DND-41 (cell line): ENCODE data around the gene MICOS13.
"Not testable (repeated sequence)": the region's sequence is repeated elsewhere in the genome, so short reads cannot be mapped to it uniquely, and the experiment has no call there.

Experiments
- ATAC-seq: fragments of 200-7000 bp; cut with Tn5 transposase; 3 replicates; pipeline ENCODE4 v1.9.1; 2021; ENCODE audit warnings: low read depth; ENCODE audit not compliant: insufficient read depth
- DNase-seq: peaks from one replicate; pipeline ENCODE4 v3.0.0-alpha.2; 2020
- H2AFZ ChIP-seq: 2 replicates; pipeline ENCODE4 v1.6.0; 2012; ENCODE audit warnings: low read depth, low read length
- H3K27ac ChIP-seq: 2 replicates; pipeline ENCODE4 v1.5.1; 2012; ENCODE audit warnings: low read length, inconsistent platforms
- H3K27me3 ChIP-seq: fragments of 200-600 bp; sonication (generic); 2 replicates; pipeline ENCODE4 v1.6.0; 2012; ENCODE audit warnings: low read length, mild to moderate bottlenecking, inconsistent platforms; ENCODE audit not compliant: insufficient read depth, poor library complexity
- H3K36me3 ChIP-seq: 2 replicates; pipeline ENCODE4 v1.5.1; 2012; ENCODE audit warnings: low read length, inconsistent platforms; ENCODE audit not compliant: insufficient read depth
- H3K4me1 ChIP-seq: 2 replicates; pipeline ENCODE4 v1.5.1; 2012; ENCODE audit warnings: mild to moderate bottlenecking, low read length; ENCODE audit not compliant: insufficient read depth
- H3K4me2 ChIP-seq: 2 replicates; pipeline ENCODE4 v1.6.0; 2012; ENCODE audit warnings: mild to moderate bottlenecking, moderate library complexity, low read length, inconsistent platforms; ENCODE audit not compliant: insufficient read depth
- H3K4me3 ChIP-seq, 2 experiments: fragments of 200-600 bp in 1 of 2; shearing (Covaris generic) in 1 of 2; 2 replicates each; pipeline ENCODE4 v1.5.1; 2012 to 2016; ENCODE audit warnings: inconsistent platforms in 2 of 2, low read length in 2 of 2, mild to moderate bottlenecking in 2 of 2, low read depth in 1 of 2, moderate library complexity in 1 of 2
- H3K79me2 ChIP-seq: 2 replicates; pipeline ENCODE4 v1.6.0; 2012; ENCODE audit warnings: low read length, inconsistent platforms; ENCODE audit not compliant: insufficient read depth
- H3K9ac ChIP-seq: 2 replicates; pipeline ENCODE4 v1.6.0; 2012; ENCODE audit warnings: low read depth, mild to moderate bottlenecking, inconsistent platforms, low read length, moderate library complexity
- H3K9me3 ChIP-seq: 2 replicates; pipeline ENCODE4 v1.5.1; 2012; ENCODE audit warnings: low read length, moderate library complexity, mild to moderate bottlenecking, inconsistent platforms; ENCODE audit not compliant: insufficient read depth, severe bottlenecking
- H4K20me1 ChIP-seq: 2 replicates; pipeline ENCODE4 v1.6.0; 2012; ENCODE audit warnings: low read length; ENCODE audit not compliant: insufficient read depth
- CTCF ChIP-seq: IDR thresholded peaks from 2 replicates; pipeline ENCODE4 v1.5.1; 2012; ENCODE audit warnings: borderline replicate concordance, low read length, moderate library complexity, mild to moderate bottlenecking; ENCODE audit not compliant: poor library complexity, severe bottlenecking; ENCODE audit errors: extremely low read depth
- EZH2 ChIP-seq: IDR thresholded peaks from 3 replicates; pipeline ENCODE4 v1.6.1; 2012; ENCODE audit warnings: borderline replicate concordance, low read depth, mild to moderate bottlenecking, moderate library complexity, low read length, inconsistent platforms; ENCODE audit not compliant: severe bottlenecking

The MICOS13 gene

DNA sequence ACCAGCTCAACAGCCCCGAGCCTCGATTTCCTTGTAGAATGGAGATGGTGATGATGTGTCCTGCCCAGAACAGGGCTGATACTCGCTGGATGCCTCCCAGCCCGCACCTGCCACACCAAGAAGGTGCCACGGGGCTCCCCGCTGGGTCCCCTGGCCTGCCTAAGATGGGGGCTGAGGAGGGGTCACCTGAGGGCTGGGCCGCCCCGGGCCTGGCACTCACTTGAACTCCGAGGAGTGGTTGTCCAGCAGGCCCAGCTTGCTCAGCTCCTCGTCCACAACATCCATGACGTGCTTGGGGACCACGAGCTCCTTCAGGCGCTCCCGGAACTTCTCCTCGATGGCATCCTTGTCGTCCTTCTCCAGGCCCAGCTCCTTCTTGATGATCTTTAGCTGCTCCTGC lies 25.2 kb upstream of the MICOS13 start:
- Histone ChIP-seq H3K9ac (no peak overlapping the region), H3K27ac (no peak overlapping the region), H3K27me3 (no peaks in the 10 kb centered on the region), H4K20me1 (peaks cover 24% of the 10 kb centered on the region), H2AFZ (no peak overlapping the region), H3K79me2 (peaks cover 31% of the 10 kb centered on the region), H3K4me1 (no peaks in the 10 kb centered on the region), H3K36me3 (peaks cover 76% of the 10 kb centered on the region), H3K4me2 (no peak overlapping the region), H3K9me3 (no peaks in the 10 kb centered on the region), H3K4me3 (no peak overlapping the region)
- ATAC-seq (no peak), DNase-seq (no peak)
- TF ChIP-seq EZH2 (no peak), CTCF (no peak)

DNA sequence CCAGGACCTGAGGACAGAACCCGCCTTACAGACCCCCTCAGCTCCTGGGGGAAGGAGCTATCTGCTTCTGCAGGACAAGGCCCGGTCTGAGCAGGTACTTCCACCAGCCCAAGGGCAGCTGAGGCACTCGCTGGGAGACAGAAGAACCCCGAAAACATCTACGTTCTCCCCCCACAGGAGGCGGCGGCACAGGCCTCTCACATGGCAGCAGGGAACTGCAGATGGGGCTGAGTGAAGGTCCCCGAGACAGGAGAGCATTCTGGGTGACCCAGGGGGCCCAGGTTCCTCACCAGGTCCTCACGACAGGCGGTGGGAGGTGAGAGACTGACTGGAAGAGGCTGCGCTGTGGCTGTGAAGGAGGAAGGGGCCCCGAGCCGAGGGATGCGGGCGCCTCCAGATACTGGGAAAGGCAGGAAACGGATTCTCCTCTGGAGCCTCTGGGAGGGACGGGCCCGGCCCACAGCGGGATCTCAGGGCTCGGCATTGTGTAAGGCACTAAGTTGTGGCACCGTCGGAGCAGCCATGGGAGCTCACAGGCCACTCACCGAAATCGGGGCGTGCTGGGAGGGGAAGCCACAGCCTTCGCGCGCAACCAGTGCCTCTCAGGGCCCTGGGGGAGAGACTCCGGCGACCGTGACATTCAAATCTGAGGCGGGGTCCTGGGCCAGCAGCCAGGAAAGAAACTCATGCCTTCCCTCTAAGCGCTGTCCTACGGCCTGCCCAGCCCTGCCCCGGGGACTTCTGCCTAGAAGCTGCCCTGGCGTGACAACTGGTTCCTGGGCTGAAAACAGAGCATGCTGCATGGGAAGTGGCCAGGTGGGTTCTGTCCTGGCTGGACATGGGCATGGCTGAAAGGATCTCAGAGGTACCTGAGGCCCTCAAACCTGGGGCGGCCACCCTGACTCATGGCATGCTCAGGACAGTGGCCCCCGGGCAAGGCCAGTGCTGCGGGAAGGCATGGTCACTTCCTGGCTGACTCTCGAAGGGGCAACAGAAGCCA lies 23.8 kb upstream of the MICOS13 start:
- peaks cover 73% of the 10 kb centered on the region for H3K36me3 ChIP-seq
- no peak for TF ChIP-seq CTCF
- TF ChIP-seq EZH2: no peak

DNA sequence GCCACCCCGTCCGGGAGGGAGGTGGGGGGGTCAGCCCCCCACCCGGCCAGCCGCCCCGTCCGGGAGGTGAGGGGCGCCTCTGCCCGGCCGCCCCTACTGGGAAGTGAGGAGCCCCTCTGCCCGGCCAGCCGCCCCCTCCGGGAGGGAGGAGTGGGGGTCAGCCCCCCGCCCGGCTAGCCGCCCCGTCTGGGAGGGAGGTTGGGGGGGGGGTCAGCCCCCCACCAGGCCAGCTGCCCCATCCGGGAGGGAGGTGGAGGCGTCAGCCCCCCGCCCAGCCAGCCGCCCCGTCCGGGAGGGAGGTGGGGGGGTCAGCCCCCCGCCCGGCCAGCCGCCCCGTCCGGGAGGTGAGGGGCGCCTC lies 21.7 kb upstream of the MICOS13 start:
- H2AFZ ChIP-seq, H3K9ac ChIP-seq, H3K4me1 ChIP-seq, H3K4me3 ChIP-seq, ATAC-seq, H3K27ac ChIP-seq, H3K4me2 ChIP-seq, DNase-seq, H3K9me3 ChIP-seq, H3K27me3 ChIP-seq: not testable (repeated sequence)
- Histone ChIP-seq H3K79me2 (peaks cover 31% of the 10 kb centered on the region), H4K20me1 (peaks cover 42% of the 10 kb centered on the region), H3K36me3 (peaks cover 71% of the 10 kb centered on the region)

More for the DNA sequence above, 23.8 kb upstream of the MICOS13 start:
- H3K27ac ChIP-seq: no peak overlapping the region
- no peaks in the 10 kb centered on the region for H3K9me3 ChIP-seq
- no peak overlapping the region for H2AFZ ChIP-seq
- H3K27me3 ChIP-seq: no peaks in the 10 kb centered on the region
- H3K79me2 ChIP-seq: peaks cover 31% of the 10 kb centered on the region
- ATAC-seq (no peak), DNase-seq (no peak)
- no peak overlapping the region for H3K9ac ChIP-seq
- H4K20me1 ChIP-seq: peaks cover 29% of the 10 kb centered on the region
- H3K4me3 ChIP-seq: no peak overlapping the region
- no peaks in the 10 kb centered on the region for H3K4me1 ChIP-seq
- no peak overlapping the region for H3K4me2 ChIP-seq

DNA sequence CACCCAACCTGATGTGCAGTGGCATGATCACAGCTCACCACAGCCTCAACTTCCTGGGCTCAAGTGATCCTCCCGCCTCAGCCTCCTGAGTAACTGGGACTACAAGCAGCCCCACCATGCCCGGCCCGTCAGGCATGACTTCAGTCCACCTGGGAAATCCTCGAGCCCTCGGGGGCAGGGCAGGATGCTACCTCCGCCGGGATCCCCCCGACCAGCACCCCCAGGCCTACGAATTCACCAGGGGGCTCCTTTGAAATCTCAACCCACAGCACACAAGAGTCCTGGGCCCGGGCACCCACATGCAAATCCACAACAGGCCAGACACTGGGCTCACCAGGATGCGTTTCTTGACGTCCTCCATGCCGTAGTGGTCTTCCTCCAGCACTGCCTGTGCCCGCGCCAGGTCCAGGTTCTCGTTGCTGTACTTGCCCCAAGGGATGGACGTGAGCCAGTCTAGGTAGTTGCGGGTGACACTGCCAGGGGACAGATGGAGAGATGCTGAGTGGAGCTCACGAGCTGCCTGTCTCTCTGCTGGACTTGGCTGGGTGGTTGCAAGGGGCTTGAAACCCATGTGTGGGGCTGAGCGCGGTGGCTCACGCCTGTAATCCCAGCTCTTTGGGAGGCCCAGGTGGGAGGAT lies 20.3 kb upstream of the MICOS13 start:
- DNase-seq (no peak), ATAC-seq (no peak)
- Histone ChIP-seq H3K9ac (no peak overlapping the region), H4K20me1 (peaks cover 56% of the 10 kb centered on the region), H3K27ac (no peak overlapping the region), H3K4me3 (no peak overlapping the region), H3K4me1 (no peaks in the 10 kb centered on the region; the same call in 1 of the 2 replicates), H3K9me3 (no peaks in the 10 kb centered on the region), H3K4me2 (no peak overlapping the region), H3K27me3 (no peaks in the 10 kb centered on the region), H3K36me3 (peaks cover 71% of the 10 kb centered on the region), H3K79me2 (peaks cover 39% of the 10 kb centered on the region), H2AFZ (no peak overlapping the region)
- TF ChIP-seq EZH2 (no peak), CTCF (no peak)
